H1 (cell line): ENCODE data around the gene SIX5. TPM values are rescaled to one million over a fixed set of nuclear protein-coding genes. Genes with fewer than 3 reads are reported as not detected.

ENCODE experiments used
- CTCF ChIA-PET: fragments of 300-600 bp; sonication (Branson Sonifier 250); formaldehyde crosslinking; loops from one replicate; lab custom pipeline; 2021; ENCODE audit not compliant: partially characterized antibody; lab: Charles Lee
- POLR2A ChIA-PET: fragments of 300-600 bp; sonication (Branson Sonifier 250); formaldehyde crosslinking; loops from one replicate; lab custom pipeline; 2021; ENCODE audit warnings: inconsistent platforms; ENCODE audit not compliant: partially characterized antibody; lab: Charles Lee
- DNase-seq, 2 experiments: peaks; one replicate each; pipeline versions ENCODE4 v3.0.0 to v3.0.0-alpha.2; 2010 to 2022; ENCODE audit warnings: low spot score in 2 of 2, low read depth in 1 of 2, mixed read lengths in 1 of 2
- FAIRE-seq: peaks from 2 replicates; lab custom pipeline; 2011; peaks lifted over from hg19 to GRCh38; lab: Jason Lieb, UNC
- H2AFZ ChIP-seq: 2 replicates; pipeline ENCODE4 v1.8.1; 2012; ENCODE audit warnings: low read length, inconsistent platforms
- H2AK5ac ChIP-seq: 2 replicates; pipeline ENCODE4 v1.6.1; 2013; ENCODE audit warnings: low read depth, low read length
- H2BK120ac ChIP-seq: replicated peaks from 2 replicates; pipeline ENCODE3; 2013; ENCODE audit warnings: low read depth, low read length, inconsistent platforms
- H2BK12ac ChIP-seq: 2 replicates; pipeline ENCODE4 v1.6.1; 2013; ENCODE audit warnings: low read depth, low read length
- H2BK15ac ChIP-seq: 2 replicates; pipeline ENCODE4 v1.6.1; 2013; ENCODE audit warnings: low read length
- H2BK20ac ChIP-seq: 2 replicates; pipeline ENCODE4 v1.6.1; 2013; ENCODE audit warnings: low read length
- H2BK5ac ChIP-seq: 2 replicates; pipeline ENCODE4 v1.6.1; 2013; ENCODE audit warnings: low read depth, low read length
- H3K14ac ChIP-seq: 2 replicates; pipeline ENCODE4 v1.6.1; 2013; ENCODE audit warnings: inconsistent platforms; ENCODE audit not compliant: insufficient read length
- H3K18ac ChIP-seq: 2 replicates; pipeline ENCODE4 v1.6.1; 2013; ENCODE audit warnings: low read length; ENCODE audit errors: extremely low read depth
- H3K23ac ChIP-seq: 2 replicates; pipeline ENCODE4 v1.6.1; 2013; ENCODE audit warnings: inconsistent platforms; ENCODE audit not compliant: insufficient read length
- H3K23me2 ChIP-seq: 2 replicates; pipeline ENCODE4 v1.6.1; 2013; ENCODE audit warnings: low read depth, low read length
- H3K27ac ChIP-seq: 2 replicates; pipeline ENCODE4 v1.6.1; 2011; ENCODE audit warnings: low read depth, low read length, inconsistent platforms
- H3K27me3 ChIP-seq, 4 experiments: replicated peaks in 1 of 4; 1 replicate in 1 of 4; 2 replicates in 3 of 4; pipeline versions ENCODE4 v1.6.1 to v1.8.1; 2011 to 2013; ENCODE audit warnings: low read length in 3 of 4, mild to moderate bottlenecking in 3 of 4, inconsistent platforms in 2 of 4, mixed read lengths in 2 of 4, moderate library complexity in 1 of 4; ENCODE audit not compliant: control insufficient read depth in 3 of 4, insufficient read depth in 3 of 4; ENCODE audit errors: extremely low read depth in 1 of 4
- H3K36me3 ChIP-seq, 4 experiments: 2 replicates each; pipeline versions ENCODE4 v1.6.1 to v1.8.1; 2011 to 2013; ENCODE audit warnings: mild to moderate bottlenecking in 4 of 4, low read length in 3 of 4, moderate library complexity in 2 of 4, control low read depth in 1 of 4, inconsistent platforms in 1 of 4; ENCODE audit not compliant: insufficient read depth in 4 of 4, control insufficient read depth in 2 of 4
- H3K4ac ChIP-seq: replicated peaks from 2 replicates; pipeline ENCODE3; 2013; ENCODE audit warnings: low read length, low read depth, mixed read lengths, inconsistent platforms; ENCODE audit not compliant: insufficient read length
- H3K4me1 ChIP-seq, 4 experiments: replicated peaks in 1 of 4; 1 replicate in 1 of 4; 2 replicates in 3 of 4; pipeline versions ENCODE4 v1.6.1 to v1.8.1; 2011 to 2013; ENCODE audit warnings: low read length in 3 of 4, inconsistent platforms in 2 of 4, mixed read lengths in 1 of 4; ENCODE audit not compliant: insufficient read depth in 4 of 4, control insufficient read depth in 3 of 4
- H3K4me2 ChIP-seq, 2 experiments: 2 replicates each; pipeline versions ENCODE4 v1.6.1 to v1.8.1; 2011 to 2013; ENCODE audit warnings: low read depth in 2 of 2, low read length in 2 of 2, control low read depth in 1 of 2, inconsistent platforms in 1 of 2, mild to moderate bottlenecking in 1 of 2; ENCODE audit not compliant: insufficient read depth in 1 of 2
- H3K4me3 ChIP-seq, 4 experiments: fragments of 200-600, 300-600 bp in 1 of 4; sonication (generic), shearing (Covaris generic), sonication (Bioruptor Twin) in 1 of 4; 2 replicates each; pipeline versions ENCODE4 v1.5.1 to v1.8.1; 2011 to 2016; ENCODE audit warnings: low read length in 4 of 4, low read depth in 3 of 4, control low read depth in 2 of 4, inconsistent platforms in 2 of 4, mild to moderate bottlenecking in 2 of 4, mixed read lengths in 1 of 4, moderate library complexity in 1 of 4; ENCODE audit not compliant: insufficient read depth in 2 of 4; ENCODE audit errors: extremely low read depth in 1 of 4
- H3K56ac ChIP-seq: replicated peaks from 2 replicates; pipeline ENCODE3; 2013; ENCODE audit warnings: low read depth, mild to moderate bottlenecking, mixed read lengths, low read length, inconsistent platforms; ENCODE audit not compliant: insufficient read length
- H3K79me1 ChIP-seq: 2 replicates; pipeline ENCODE4 v1.6.1; 2013; ENCODE audit warnings: low read depth, low read length, control low read depth
- H3K79me2 ChIP-seq, 2 experiments: 2 replicates each; pipeline versions ENCODE4 v1.6.1 to v1.8.1; 2012 to 2013; ENCODE audit warnings: low read length in 2 of 2, mild to moderate bottlenecking in 2 of 2, inconsistent platforms in 1 of 2; ENCODE audit not compliant: insufficient read depth in 2 of 2, control insufficient read depth in 1 of 2
- H3K9ac ChIP-seq, 4 experiments: replicated peaks in 1 of 4; 1 replicate in 1 of 4; 2 replicates in 3 of 4; pipeline versions ENCODE4 v1.6.1 to v1.8.1; 2011 to 2013; ENCODE audit warnings: low read depth in 3 of 4, low read length in 3 of 4, control low read depth in 2 of 4, mild to moderate bottlenecking in 2 of 4, moderate library complexity in 2 of 4, inconsistent platforms in 1 of 4; ENCODE audit errors: extremely low read depth in 1 of 4
- H3K9me3 ChIP-seq, 2 experiments: 2 replicates each; pipeline versions ENCODE4 v1.6.1 to v1.8.1; 2012 to 2013; ENCODE audit warnings: mild to moderate bottlenecking in 2 of 2, moderate library complexity in 2 of 2, control low read depth in 1 of 2, inconsistent platforms in 1 of 2, low read depth in 1 of 2, low read length in 1 of 2, mixed read lengths in 1 of 2; ENCODE audit not compliant: insufficient read depth in 2 of 2
- H4K20me1 ChIP-seq, 2 experiments: replicated peaks in 1 of 2; 2 replicates each; pipeline versions ENCODE3 to v1.8.1; 2011 to 2013; ENCODE audit warnings: inconsistent platforms in 2 of 2, low read length in 2 of 2, mild to moderate bottlenecking in 1 of 2; ENCODE audit not compliant: insufficient read depth in 2 of 2, control insufficient read depth in 1 of 2
- H4K5ac ChIP-seq: 2 replicates; pipeline ENCODE4 v1.6.1; 2013; ENCODE audit warnings: low read length, low read depth, mixed read lengths, inconsistent platforms; ENCODE audit not compliant: insufficient read length
- H4K8ac ChIP-seq: 2 replicates; pipeline ENCODE4 v1.8.0; 2013; ENCODE audit warnings: mild to moderate bottlenecking, moderate library complexity, low read length, inconsistent platforms; ENCODE audit not compliant: insufficient read depth; ENCODE audit errors: extremely low read depth
- H4K91ac ChIP-seq: replicated peaks from 2 replicates; pipeline ENCODE3; 2013; ENCODE audit warnings: low read length, mixed read lengths, inconsistent platforms; ENCODE audit not compliant: insufficient read length
- ASH2L ChIP-seq: fragments of 200-600, 300-600 bp; sonication (generic); IDR thresholded peaks from one replicate; pipeline ENCODE4 v1.7.1; 2017; ENCODE audit warnings: low read length
- ATF3 ChIP-seq: IDR thresholded peaks from 2 replicates; pipeline ENCODE4 v1.6.1; 2011; ENCODE audit warnings: low read depth, mild to moderate bottlenecking, low read length; ENCODE audit not compliant: insufficient read depth
- MAX ChIP-seq: IDR thresholded peaks from 2 replicates; pipeline ENCODE4 v1.6.1; 2012; ENCODE audit warnings: inconsistent platforms
- POLR2A ChIP-seq, 2 experiments: IDR thresholded peaks; 1 replicate in 1 of 2; 2 replicates in 1 of 2; pipeline ENCODE4 v1.6.1; 2011; ENCODE audit warnings: low read depth in 2 of 2, low read length in 2 of 2, mild to moderate bottlenecking in 2 of 2; ENCODE audit errors: control extremely low read depth in 1 of 2
- POU5F1 ChIP-seq: IDR thresholded peaks from 2 replicates; pipeline ENCODE4 v1.6.1; 2011; ENCODE audit warnings: low read depth, mild to moderate bottlenecking, low read length, moderate library complexity
- RBBP5 ChIP-seq: IDR thresholded peaks from 2 replicates; pipeline ENCODE4 v1.7.1; 2012; ENCODE audit warnings: low read depth, mild to moderate bottlenecking, inconsistent platforms, low read length, moderate library complexity, borderline replicate concordance
- SRF ChIP-seq: IDR thresholded peaks from 2 replicates; pipeline ENCODE4 v1.6.1; 2011; ENCODE audit warnings: mild to moderate bottlenecking, low read depth, low read length, moderate library complexity
- SUZ12 ChIP-seq: fragments of 200-600 bp; sonication (generic); IDR thresholded peaks from 2 replicates; pipeline ENCODE4 v1.6.1; 2012; ENCODE audit warnings: mild to moderate bottlenecking, inconsistent platforms, low read length, moderate library complexity, mixed read lengths
- TAF1 ChIP-seq: IDR thresholded peaks from 2 replicates; pipeline ENCODE4 v1.6.1; 2011; ENCODE audit warnings: mild to moderate bottlenecking, low read depth, low read length
- TAF7 ChIP-seq: optimal IDR thresholded peaks from 2 replicates; pipeline ENCODE3; 2011; ENCODE audit warnings: low read depth, mild to moderate bottlenecking, inconsistent platforms, low read length, moderate library complexity, borderline replicate concordance
- TBP ChIP-seq: IDR thresholded peaks from 2 replicates; pipeline ENCODE4 v1.6.1; 2011; ENCODE audit warnings: low read depth, low read length, improper control_type of control experiment
- WGBS, 2 experiments: shearing (Covaris generic) in 1 of 2; methylation state at CpG; one replicate each; pipeline versions ENCODE4 v1.1.6 to v1.1.7; 2013 to 2015; ENCODE audit warnings: low lambda C conversion rate in 2 of 2, mixed read lengths in 2 of 2, inconsistent platforms in 1 of 2, low coverage in 1 of 2, missing lambda C conversion rate in 1 of 2; ENCODE audit not compliant: insufficient replicate concordance in 2 of 2, insufficient coverage in 1 of 2, insufficient read length in 1 of 2; ENCODE audit errors: extremely low coverage in 1 of 2, missing lambda C conversion rate in 1 of 2; 5-methylcytosine and 5-hydroxymethylcytosine counted together
- polyA plus RNA-seq, 7 experiments: library from polyadenylated mRNA; depleted of rRNA in 3 of 7; stranded (reverse) in 5 of 7; unstranded in 2 of 7; fragments of >200 nt in 5 of 7; fragments of 200-250 nt in 2 of 7; gene quantifications; 1 replicate in 5 of 7; 2 replicates in 1 of 7; 4 replicates in 1 of 7; pipeline versions ENCODE4 v1.2.1 to v1.2.3, GENCODE V29; 2011 to 2013; ENCODE audit warnings: missing spikeins in 2 of 7, mixed read lengths in 2 of 7
- total RNA-seq: library from RNA; stranded (reverse); fragmentation: NEBNext Ultra II Directional; extraction: Animal tissue kit (Norgen Biotek cat#: 25700); gene quantifications from 2 replicates; pipeline ENCODE4 v1.2.1, GENCODE V29; 2021

SIX5 gene
- total and polyA plus RNA-seq, 2 of the 8 experiments (the other 6 are each of a cell fraction or from before 2014, with no cell fraction given), result 20.9 to 24.2 TPM

GRCh38 chr19:45716359-45717130 lies 52.5 kb downstream of the SIX5 start:
- no peaks in the 10 kb centered on the region for H3K9me3 ChIP-seq
- H3K56ac ChIP-seq, result peak overlapping the region; percentile 84
- no peak overlapping the region for H3K14ac ChIP-seq
- peak overlapping the region; percentile 83 to 92 (median 88) for H3K4me3 ChIP-seq
- H2BK20ac ChIP-seq, result no peak overlapping the region
- peak overlapping the region; percentile 75; the same call in 1 of the 2 replicates for H4K8ac ChIP-seq
- H3K23ac ChIP-seq, result no peak overlapping the region
- H3K79me2 ChIP-seq, result peaks cover 8 to 44% of the 10 kb centered on the region in 2 experiments
- ChIA-PET CTCF (interaction anchor here (0.6 to 2.2 kb wide), 14 partner anchors 14 to 912 kb away, joined by 3 to 11 read pairs (median 4); partner anchors contain the start of genes FBXO46, QPCTL and SIX5), POLR2A (interaction anchor here (0.6 to 20.0 kb wide), 31 partner anchors 10 to 455 kb away, joined by 3 to 284 read pairs (median 4); partner anchors contain the start of genes DMPK, FBXO46, GIPR and MEIOSIN)
- H3K9ac ChIP-seq, result peak overlapping the region; percentile 95 to 98 (median 97)
- peak overlapping the region; percentile 96 for H3K27ac ChIP-seq
- H3K4me1 ChIP-seq, result peaks cover 0 to 13% (median 10%) of the 10 kb centered on the region in 4 experiments; a peak in 6 of 7 replicates
- H3K23me2 ChIP-seq, result peaks cover 13% of the 10 kb centered on the region
- FAIRE-seq (peak; percentile 55), DNase-seq (no peak)
- H2BK12ac ChIP-seq, result peak overlapping the region; percentile 86
- H3K4me2 ChIP-seq, result peak overlapping the region; percentile 94 to 100
- peak overlapping the region; percentile 90 for H4K5ac ChIP-seq
- WGBS, 2 experiments, result 10% methylated on average over 24 of the region's 24 CpGs; no CpG with 5 or more reads in 1 of the 2 experiments
- no peak overlapping the region for H2AFZ ChIP-seq
- H3K79me1 ChIP-seq, result peaks cover 8% of the 10 kb centered on the region
- peak overlapping the region; percentile 95 for H2AK5ac ChIP-seq
- peak overlapping the region; percentile 88 for H2BK5ac ChIP-seq
- peak overlapping the region; percentile 91 for H4K91ac ChIP-seq
- H3K18ac ChIP-seq, result peak overlapping the region; percentile 10; the same call in 1 of the 2 replicates
- no peaks in the 10 kb centered on the region for H3K27me3 ChIP-seq
- H4K20me1 ChIP-seq, result peaks cover 5 to 7% of the 10 kb centered on the region in 2 experiments
- H3K4ac ChIP-seq, result peak overlapping the region; percentile 99
- peak overlapping the region; percentile 85 for H2BK120ac ChIP-seq
- peak overlapping the region; percentile 34; the same call in 1 of the 2 replicates for H2BK15ac ChIP-seq
- H3K36me3 ChIP-seq, result peaks cover 0 to 21% (median 11%) of the 10 kb centered on the region in 4 experiments; a peak in 5 of 8 replicates
- TF ChIP-seq MAX (peak; percentile 35; the same call in 1 of the 2 replicates), POU5F1 (no peak), RBBP5 (no peak), SRF (no peak), POLR2A (IDR thresholded peaks at IDR 0.05; ENCODE audit: control extremely low read depth in 1 of 2, low read depth in 2 of 2, low read length in 2 of 2) (peak in 1 of 2 experiments; percentile 14; a peak in 2 of 3 replicates), TBP (peak; percentile 13; the same call in 1 of the 2 replicates), ATF3 (no peak), ASH2L (peak; percentile 16), TAF1 (peak; percentile 63), TAF7 (peak; percentile 69), SUZ12 (no peak)
